Mesenchymal stem cell (in vitro differentiated cells and primary cell): ENCODE results near the gene NANOS3.

Experiments used
- DNase-seq: peaks from one replicate; pipeline ENCODE4 v3.0.0-alpha.2; 2013
- H2AFZ ChIP-seq: one replicate; pipeline ENCODE4 v1.6.1; 2013; ENCODE audit warnings: low read depth, mild to moderate bottlenecking, control low read depth, inconsistent platforms, low read length, moderate library complexity
- H2AK5ac ChIP-seq: 2 replicates; pipeline ENCODE4 v1.6.1; 2013; ENCODE audit warnings: low read length, moderate library complexity, mild to moderate bottlenecking, inconsistent platforms; ENCODE audit not compliant: severe bottlenecking
- H2BK120ac ChIP-seq: one replicate; pipeline ENCODE4 v1.6.1; 2013; ENCODE audit warnings: low read depth, mild to moderate bottlenecking, inconsistent platforms, low read length, moderate library complexity
- H2BK12ac ChIP-seq, 2 experiments: one replicate each; pipeline ENCODE4 v1.6.1; 2013; ENCODE audit warnings: inconsistent platforms in 2 of 2, low read length in 2 of 2, mild to moderate bottlenecking in 2 of 2, moderate library complexity in 2 of 2, control low read depth in 1 of 2
- H2BK15ac ChIP-seq: one replicate; pipeline ENCODE4 v1.6.1; 2013; ENCODE audit warnings: mild to moderate bottlenecking, low read depth, inconsistent platforms; ENCODE audit not compliant: poor library complexity, severe bottlenecking
- H2BK5ac ChIP-seq: 2 replicates; pipeline ENCODE4 v1.6.1; 2013; ENCODE audit warnings: low read depth, mild to moderate bottlenecking, low read length, control low read depth, inconsistent platforms; ENCODE audit not compliant: poor library complexity, severe bottlenecking
- H3K14ac ChIP-seq, 2 experiments: one replicate each; pipeline ENCODE4 v1.6.1; 2013; ENCODE audit warnings: inconsistent platforms in 2 of 2, low read length in 2 of 2, control low read depth in 1 of 2, mild to moderate bottlenecking in 1 of 2, moderate library complexity in 1 of 2
- H3K18ac ChIP-seq, 2 experiments: one replicate each; pipeline ENCODE4 v1.6.1; 2013; ENCODE audit warnings: inconsistent platforms in 2 of 2, low read length in 2 of 2, control low read depth in 1 of 2, low read depth in 1 of 2, mild to moderate bottlenecking in 1 of 2
- H3K23ac ChIP-seq, 2 experiments: one replicate each; pipeline ENCODE4 v1.6.1; 2013; ENCODE audit warnings: inconsistent platforms in 2 of 2, low read length in 2 of 2, mild to moderate bottlenecking in 2 of 2, moderate library complexity in 2 of 2, control low read depth in 1 of 2
- H3K27ac ChIP-seq: 2 replicates; pipeline ENCODE4 v1.5.1; 2013; ENCODE audit warnings: mild to moderate bottlenecking, moderate library complexity, low read length, control low read depth, inconsistent platforms; ENCODE audit not compliant: poor library complexity, severe bottlenecking
- H3K27me3 ChIP-seq, 2 experiments: 2 replicates each; pipeline versions ENCODE4 v1.6.1 to v1.7.0; 2013; ENCODE audit warnings: low read length in 2 of 2, mild to moderate bottlenecking in 2 of 2, moderate library complexity in 2 of 2, control low read depth in 1 of 2, inconsistent platforms in 1 of 2; ENCODE audit not compliant: control insufficient read depth in 1 of 2, insufficient read depth in 1 of 2
- H3K36me3 ChIP-seq, 2 experiments: 2 replicates each; pipeline versions ENCODE4 v1.6.1 to v1.7.0; 2013; ENCODE audit warnings: low read length in 2 of 2, control low read depth in 1 of 2, inconsistent platforms in 1 of 2, low read depth in 1 of 2, mild to moderate bottlenecking in 1 of 2; ENCODE audit not compliant: insufficient read depth in 2 of 2, control insufficient read depth in 1 of 2
- H3K4ac ChIP-seq, 2 experiments: one replicate each; pipeline ENCODE4 v1.6.1; 2013; ENCODE audit warnings: inconsistent platforms in 2 of 2, low read length in 2 of 2, mild to moderate bottlenecking in 2 of 2, moderate library complexity in 2 of 2, control low read depth in 1 of 2, low read depth in 1 of 2
- H3K4me1 ChIP-seq: 2 replicates; pipeline ENCODE4 v1.6.1; 2013; ENCODE audit warnings: low read depth, low read length, control low read depth; ENCODE audit not compliant: control insufficient read depth, insufficient read depth
- H3K4me2 ChIP-seq: 2 replicates; pipeline ENCODE4 v1.6.1; 2013; ENCODE audit warnings: low read length, mild to moderate bottlenecking, inconsistent platforms; ENCODE audit not compliant: poor library complexity, severe bottlenecking
- H3K4me3 ChIP-seq, 2 experiments: 2 replicates each; pipeline versions ENCODE4 v1.5.1 to v1.7.0; 2013; ENCODE audit warnings: low read length in 2 of 2, mild to moderate bottlenecking in 2 of 2, control low read depth in 1 of 2, low read depth in 1 of 2; ENCODE audit not compliant: insufficient read depth in 1 of 2
- H3K79me1 ChIP-seq: replicated peaks from 2 replicates; pipeline ENCODE4 v1.6.1; 2013; ENCODE audit warnings: mild to moderate bottlenecking, control low read depth, low read length, inconsistent platforms; ENCODE audit not compliant: poor library complexity, severe bottlenecking
- H3K9ac ChIP-seq: 2 replicates; pipeline ENCODE4 v1.7.0; 2013; ENCODE audit warnings: mild to moderate bottlenecking, low read length, moderate library complexity
- H3K9me3 ChIP-seq: 2 replicates; pipeline ENCODE4 v1.7.0; 2013; ENCODE audit warnings: mild to moderate bottlenecking, low read length; ENCODE audit not compliant: control insufficient read depth
- H4K8ac ChIP-seq: one replicate; pipeline ENCODE4 v1.6.1; 2013; ENCODE audit warnings: inconsistent platforms, mild to moderate bottlenecking, low read length, moderate library complexity
- H4K91ac ChIP-seq: one replicate; pipeline ENCODE4 v1.6.1; 2013; ENCODE audit warnings: mild to moderate bottlenecking, low read length, inconsistent platforms
- WGBS: methylation state at CpG from one replicate; pipeline ENCODE4 v1.1.7; 2013; ENCODE audit warnings: mixed read lengths; 5-methylcytosine and 5-hydroxymethylcytosine counted together

Gene NANOS3

DNA sequence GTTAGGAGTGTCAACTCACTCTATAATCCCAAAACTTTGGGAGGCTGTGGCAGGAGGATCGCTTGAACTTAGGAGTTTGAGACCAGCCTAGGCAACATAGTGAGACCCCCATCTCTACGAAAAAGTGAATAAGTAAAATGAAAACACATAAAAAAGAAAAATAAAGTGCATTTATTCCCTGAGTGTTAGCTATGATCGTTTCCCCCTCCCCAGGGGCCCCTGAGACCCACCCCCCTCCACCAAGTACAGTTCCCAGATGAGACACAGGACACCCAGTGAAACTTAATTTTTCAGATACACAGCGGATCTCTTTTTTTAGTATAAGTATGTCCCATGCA is 28.6 kb upstream of the NANOS3 start:
- Histone ChIP-seq H3K14ac (no peak overlapping the region), H2AK5ac (peak overlapping the region; percentile 37), H3K27me3 (no peaks in the 10 kb centered on the region), H2AFZ (no peak overlapping the region), H3K4ac (peak overlapping the region in 1 of 2 experiments; percentile 96), H4K91ac (no peak overlapping the region), H2BK120ac (no peak overlapping the region), H2BK5ac (peak overlapping the region; percentile 21), H3K4me1 (peaks cover 58% of the 10 kb centered on the region), H3K23ac (no peak overlapping the region), H3K9me3 (no peaks in the 10 kb centered on the region), H2BK15ac (no peak overlapping the region), H3K79me1 (peaks cover 2% of the 10 kb centered on the region), H3K9ac (peak overlapping the region; percentile 99), H2BK12ac (peak overlapping the region; percentile 38 to 93), H3K18ac (peak overlapping the region; percentile 29 to 98), H3K36me3 (no peaks in the 10 kb centered on the region), H3K27ac (peak overlapping the region; percentile 88), H3K4me3 (no peak overlapping the region), H3K4me2 (no peak overlapping the region), H4K8ac (no peak overlapping the region)
- WGBS, result 67% methylated on average over 1 of the region's 4 CpGs
- no peak for DNase-seq

DNA sequence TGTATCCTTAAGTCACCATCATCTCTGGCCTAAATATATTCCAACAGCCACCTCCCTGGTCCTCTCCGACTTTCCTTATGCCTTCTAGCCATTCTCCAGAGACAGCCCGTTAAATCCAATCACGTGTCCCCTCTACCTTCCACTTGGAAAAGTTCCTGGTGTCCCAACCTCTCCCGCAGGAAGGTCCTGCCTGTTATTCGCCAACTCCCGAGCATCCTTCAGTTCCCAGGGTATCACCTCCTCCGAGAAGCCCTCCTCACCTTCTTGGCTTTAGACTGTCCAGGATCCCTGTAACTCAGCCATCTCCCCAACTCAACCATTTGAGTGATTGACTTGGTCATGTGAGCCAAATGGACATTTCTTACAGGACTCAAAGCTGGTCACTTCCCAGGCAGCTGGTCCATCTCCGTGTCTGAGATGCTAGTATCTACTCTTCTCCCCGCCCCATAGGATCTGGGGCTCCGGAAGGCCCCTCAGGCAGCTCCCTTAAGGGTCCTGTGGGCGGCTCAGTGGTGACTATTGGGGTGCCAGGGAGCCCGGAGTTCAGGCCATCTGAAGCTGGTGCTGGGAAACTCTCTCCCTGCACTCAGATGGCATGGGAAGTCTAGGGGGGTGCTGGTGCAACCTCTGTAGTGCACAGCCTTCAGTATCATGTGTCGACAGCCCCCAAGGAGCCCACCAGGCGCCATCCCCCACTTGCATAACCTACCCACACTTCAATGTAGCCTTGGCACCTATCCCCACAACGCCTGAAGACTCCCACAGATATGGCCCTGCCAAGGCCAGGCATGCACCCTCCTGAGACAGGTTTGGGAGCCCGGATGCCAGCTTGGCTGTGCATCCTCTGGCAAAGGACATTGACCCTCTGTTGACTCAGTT is 27.9 kb upstream of the NANOS3 start:
- Histone ChIP-seq H2BK12ac (peak overlapping the region; percentile 71 to 99), H3K36me3 (no peaks in the 10 kb centered on the region), H4K91ac (peak overlapping the region; percentile 92), H3K79me1 (peaks cover 2% of the 10 kb centered on the region), H3K4me1 (peaks cover 52% of the 10 kb centered on the region), H2BK15ac (peak overlapping the region; percentile 94), H3K4ac (peak overlapping the region; percentile 79 to 83), H4K8ac (peak overlapping the region; percentile 46), H3K18ac (peak overlapping the region; percentile 44 to 66), H3K9ac (peak overlapping the region; percentile 99), H3K4me3 (no peak overlapping the region), H2BK5ac (no peak overlapping the region), H3K23ac (no peak overlapping the region), H2BK120ac (peak overlapping the region; percentile 67), H3K27me3 (no peaks in the 10 kb centered on the region), H3K27ac (peak overlapping the region; percentile 3), H2AK5ac (peak overlapping the region; percentile 99), H3K14ac (no peak overlapping the region), H2AFZ (no peak overlapping the region), H3K4me2 (no peak overlapping the region), H3K9me3 (no peaks in the 10 kb centered on the region)
- WGBS, result 79% methylated on average over 16 of the region's 16 CpGs
- DNase-seq, result peak; percentile 66

DNA sequence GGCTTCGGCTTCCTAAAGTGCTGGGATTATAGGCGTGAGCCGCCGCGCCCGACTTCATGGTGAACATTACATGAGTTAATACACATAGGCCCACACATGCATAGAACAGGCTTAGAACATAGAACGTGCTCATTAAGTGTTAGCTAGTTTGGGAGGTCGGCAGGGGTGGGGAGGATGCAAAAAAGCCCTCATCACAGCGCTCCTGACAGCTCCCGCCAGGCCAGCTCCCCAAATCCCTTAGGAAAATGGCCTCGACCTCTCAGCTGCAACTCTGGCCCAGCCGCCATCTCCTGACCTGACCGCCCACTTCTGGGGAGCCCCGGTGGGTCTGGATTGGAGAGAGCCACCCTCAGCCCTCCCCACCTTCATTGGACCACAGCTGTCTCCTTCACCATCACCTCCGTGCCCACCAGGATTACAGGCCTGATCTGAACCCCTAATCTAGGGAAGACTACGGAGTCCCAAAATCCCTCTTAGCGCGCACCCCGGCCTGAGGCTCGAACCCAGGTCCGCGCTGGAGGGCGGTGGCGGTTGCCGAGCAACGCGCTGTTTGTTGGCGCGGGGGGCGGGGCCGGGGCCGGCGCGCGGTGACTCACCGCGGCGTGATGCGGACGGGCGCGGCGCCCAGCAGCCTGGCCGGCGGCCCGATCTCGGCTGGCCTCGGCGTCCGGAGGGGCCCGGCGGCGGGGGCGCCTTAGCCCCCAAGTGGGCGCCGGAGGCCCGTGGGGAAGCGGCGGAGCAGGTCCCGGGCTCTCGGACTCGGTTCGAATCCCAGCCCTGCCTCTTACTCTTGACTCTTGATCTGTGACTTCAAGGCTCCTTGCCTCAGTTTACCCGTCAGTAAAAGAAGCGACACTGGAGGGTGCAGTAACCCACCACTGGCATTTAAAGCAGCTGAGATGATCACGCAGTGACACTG is 26.7 kb upstream of the NANOS3 start:
- no peak overlapping the region for H3K23ac ChIP-seq
- H3K9me3 ChIP-seq, result no peaks in the 10 kb centered on the region
- peak overlapping the region; percentile 98 for H4K8ac ChIP-seq
- peak overlapping the region; percentile 99 for H4K91ac ChIP-seq
- peak overlapping the region in 1 of 2 experiments; percentile 85 for H3K14ac ChIP-seq
- peak overlapping the region; percentile 99 for H3K18ac ChIP-seq
- H2BK5ac ChIP-seq, result peak overlapping the region; percentile 85
- H2BK15ac ChIP-seq, result peak overlapping the region; percentile 99
- peak overlapping the region; percentile 100 for H2BK120ac ChIP-seq
- 14% methylated on average over 57 of the region's 66 CpGs for WGBS
- DNase-seq, result peak; percentile 81
- peak overlapping the region; percentile 99 for H3K9ac ChIP-seq
- H3K4me2 ChIP-seq, result peak overlapping the region; percentile 62
- H2AFZ ChIP-seq, result peak overlapping the region; percentile 64
- peak overlapping the region in 1 of 2 experiments; percentile 79 for H3K4me3 ChIP-seq
- H3K4me1 ChIP-seq, result peaks cover 50% of the 10 kb centered on the region
- no peaks in the 10 kb centered on the region for H3K27me3 ChIP-seq
- peak overlapping the region; percentile 97 to 98 for H3K4ac ChIP-seq
- no peaks in the 10 kb centered on the region for H3K36me3 ChIP-seq
- peaks cover 2% of the 10 kb centered on the region for H3K79me1 ChIP-seq
- peak overlapping the region; percentile 98 to 100 for H2BK12ac ChIP-seq
- peak overlapping the region; percentile 99 for H2AK5ac ChIP-seq
- peak overlapping the region; percentile 97 for H3K27ac ChIP-seq
